Muscle of leg (tissue), 11 donors: ENCODE data around the gene EIF3C. TPM values are rescaled to one million over a fixed set of nuclear protein-coding genes. Genes with fewer than 3 reads are reported as not detected.
"Not testable (repeated sequence)": the region's sequence is repeated elsewhere in the genome, so short reads cannot be mapped to it uniquely, and the experiment has no call there.

ENCODE experiments used
- DNase-seq: peaks from one replicate; pipeline ENCODE4 v3.0.0; 2013
- H3K27ac ChIP-seq: one replicate; pipeline ENCODE4 v1.5.1; 2013; ENCODE audit warnings: mild to moderate bottlenecking, low read length, control low read depth
- H3K27me3 ChIP-seq: one replicate; pipeline ENCODE4 v1.6.1; 2013; ENCODE audit warnings: low read length; ENCODE audit not compliant: control insufficient read depth, insufficient read depth
- H3K36me3 ChIP-seq: one replicate; pipeline ENCODE4 v1.6.1; 2013; ENCODE audit warnings: low read length; ENCODE audit not compliant: control insufficient read depth, insufficient read depth
- H3K4me1 ChIP-seq: one replicate; pipeline ENCODE4 v1.6.1; 2013; ENCODE audit warnings: low read length; ENCODE audit not compliant: control insufficient read depth, insufficient read depth
- H3K4me3 ChIP-seq: one replicate; pipeline ENCODE4 v1.5.1; 2013; ENCODE audit warnings: low read length, control low read depth
- H3K9me3 ChIP-seq: replicated peaks from 2 replicates; pipeline ENCODE4 v1.6.1; 2013; ENCODE audit warnings: low read depth, low read length; ENCODE audit not compliant: control insufficient read depth
- WGBS: methylation state at CpG from one replicate; pipeline ENCODE4 v1.1.5; 2013; ENCODE audit warnings: missing lambda C conversion rate; ENCODE audit not compliant: insufficient coverage; 5-methylcytosine and 5-hydroxymethylcytosine counted together
- polyA plus RNA-seq, 8 donors: library from polyadenylated mRNA; unstranded; fragments of 120-200 nt; gene quantifications; one replicate each; pipeline versions ENCODE4 v1.2.1 to v1.2.3, GENCODE V29; 2013; ENCODE audit warnings: inconsistent platforms in 1 of 8, low replicate concordance in 1 of 8; ENCODE audit not compliant: insufficient read length in 8 of 8, insufficient read depth in 1 of 8
- total RNA-seq: library from RNA; stranded (reverse); fragments of 120-200 nt; gene quantifications from one replicate; pipeline ENCODE4 v1.2.4, GENCODE V29; 2013

Gene EIF3C
- total and polyA plus RNA-seq, 9 donors: 242 to 462 (median 343) TPM

DNA sequence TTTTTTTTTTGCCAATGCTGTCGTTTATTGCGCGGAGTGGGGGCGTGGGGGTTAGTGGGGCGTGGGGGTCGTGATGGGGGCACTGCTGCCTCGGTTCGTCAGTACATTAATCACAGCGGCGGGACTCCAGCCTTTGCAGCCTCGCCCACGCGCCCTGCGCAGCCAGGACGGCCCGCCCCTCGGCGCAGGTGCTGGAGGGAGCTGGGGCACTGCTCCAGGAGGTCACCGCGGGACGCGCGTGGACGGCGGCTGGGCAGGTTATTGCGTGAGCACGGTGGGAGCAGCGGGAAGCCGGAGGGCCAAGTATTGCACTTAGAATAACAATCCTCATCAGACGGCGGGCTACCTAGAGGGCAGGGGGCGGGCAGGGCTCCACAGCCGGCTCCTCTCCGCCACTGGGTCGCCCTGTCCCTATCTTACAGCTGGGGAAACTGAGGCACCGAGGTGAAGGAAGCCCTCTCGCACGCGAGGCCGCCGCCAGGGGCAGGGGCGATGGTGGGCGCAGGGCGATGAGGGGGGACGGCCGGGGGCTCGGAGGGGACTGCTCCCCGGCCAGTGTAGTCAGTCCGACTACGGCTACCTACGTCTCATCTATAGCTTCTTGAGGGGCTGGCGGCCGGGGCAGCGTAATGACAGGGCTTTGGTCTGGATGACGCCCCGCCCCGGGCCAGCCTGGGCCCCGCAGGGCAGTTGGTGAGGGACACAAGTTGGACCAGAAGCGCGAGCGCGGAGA, 35.5 kb downstream of the EIF3C start:
- not testable (repeated sequence) for H3K36me3 ChIP-seq, H3K9me3 ChIP-seq, DNase-seq, H3K4me3 ChIP-seq, H3K27me3 ChIP-seq, H3K4me1 ChIP-seq, H3K27ac ChIP-seq
- no CpG with 5 or more reads among the region's 62 CpGs for WGBS

DNA sequence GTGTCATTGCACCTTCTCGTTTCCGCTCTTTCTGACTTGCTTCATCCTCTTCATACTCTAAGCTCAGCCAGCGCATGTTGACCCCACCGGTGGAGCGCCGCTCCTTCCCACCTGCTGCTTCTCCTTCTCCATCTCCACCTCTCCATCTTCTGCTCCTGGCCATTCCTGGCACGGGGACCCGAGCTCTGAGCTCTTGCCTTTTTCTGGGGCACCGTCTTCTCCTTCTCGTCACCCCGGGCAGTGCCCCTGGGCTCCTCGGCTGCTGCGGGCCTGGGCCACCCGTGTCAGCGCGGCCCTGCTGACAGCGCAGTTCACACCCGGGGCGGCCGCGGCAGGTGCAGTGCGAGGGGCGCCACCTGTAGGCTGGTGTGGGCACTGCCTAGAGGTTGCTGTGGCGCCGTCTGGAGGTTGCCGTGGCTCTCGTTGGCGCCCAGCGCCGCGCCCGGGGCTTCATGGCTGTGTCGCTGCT, 38.8 kb downstream of the EIF3C start:
- H3K4me3 ChIP-seq, H3K27me3 ChIP-seq, H3K4me1 ChIP-seq, H3K27ac ChIP-seq, H3K9me3 ChIP-seq, H3K36me3 ChIP-seq, DNase-seq: not testable (repeated sequence)
- 7% methylated on average over 3 of the region's 33 CpGs for WGBS

DNA sequence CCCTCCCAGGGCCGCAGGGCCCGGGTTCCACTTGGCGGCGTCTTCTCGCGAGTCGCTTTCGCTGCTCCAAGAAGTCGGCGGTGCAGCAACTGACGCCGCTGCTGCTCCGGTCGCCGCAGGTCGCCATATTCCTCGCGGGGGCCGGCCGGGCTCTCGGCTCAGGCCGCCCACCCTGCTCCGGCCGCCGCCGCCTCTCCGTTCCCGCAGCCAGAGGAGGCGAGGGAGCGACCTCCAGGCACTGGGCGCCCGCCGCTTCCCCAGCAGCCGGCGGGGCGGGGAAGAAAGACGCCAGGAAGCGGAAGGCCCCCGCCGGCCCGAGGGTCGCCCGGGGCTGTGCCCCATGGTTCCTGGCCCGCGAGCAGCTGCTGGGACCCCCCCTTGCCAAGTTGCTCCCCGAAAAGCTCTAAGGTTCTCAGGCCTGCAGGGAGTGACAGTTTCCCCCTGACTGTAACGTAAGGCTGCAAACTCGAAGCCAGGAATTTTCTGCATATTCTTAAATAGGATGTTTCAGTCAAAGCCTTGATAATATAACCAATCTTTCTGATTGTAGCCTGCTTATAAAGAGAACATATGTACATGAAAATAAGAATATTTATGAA, 39.3 kb downstream of the EIF3C start:
- H3K4me1 ChIP-seq, H3K27ac ChIP-seq, H3K36me3 ChIP-seq, H3K9me3 ChIP-seq, H3K4me3 ChIP-seq, DNase-seq, H3K27me3 ChIP-seq: not testable (repeated sequence)
- no CpG with 5 or more reads among the region's 48 CpGs for WGBS

DNA sequence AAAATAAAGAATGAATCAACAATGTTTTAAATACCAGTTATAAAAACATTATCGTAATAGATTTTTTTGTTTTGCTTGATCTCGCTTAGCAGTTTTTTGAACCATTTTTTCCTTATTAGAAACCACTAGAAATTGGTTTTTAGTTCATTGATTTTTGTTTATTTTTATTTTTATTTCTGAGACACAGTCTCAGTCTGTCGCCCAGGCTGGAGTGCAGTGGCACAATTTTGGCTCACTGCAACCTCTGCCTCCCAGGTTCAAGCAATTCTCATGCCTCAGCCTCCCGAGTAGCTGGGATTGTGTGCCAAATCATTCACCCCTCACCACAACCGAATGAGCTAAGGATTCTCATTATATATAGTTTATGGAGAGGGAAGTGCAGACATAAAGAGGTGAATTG, 40.2 kb downstream of the EIF3C start, which contains the start of gene NPIPB9:
Gene NPIPB9, plus strand, starts transcription at position 301 of the 400 bp plus-strand sequence.
- not testable (repeated sequence) for H3K27ac ChIP-seq, H3K9me3 ChIP-seq, H3K4me1 ChIP-seq, H3K36me3 ChIP-seq, H3K27me3 ChIP-seq, H3K4me3 ChIP-seq, DNase-seq
- no CpG with 5 or more reads among the region's 5 CpGs for WGBS

DNA sequence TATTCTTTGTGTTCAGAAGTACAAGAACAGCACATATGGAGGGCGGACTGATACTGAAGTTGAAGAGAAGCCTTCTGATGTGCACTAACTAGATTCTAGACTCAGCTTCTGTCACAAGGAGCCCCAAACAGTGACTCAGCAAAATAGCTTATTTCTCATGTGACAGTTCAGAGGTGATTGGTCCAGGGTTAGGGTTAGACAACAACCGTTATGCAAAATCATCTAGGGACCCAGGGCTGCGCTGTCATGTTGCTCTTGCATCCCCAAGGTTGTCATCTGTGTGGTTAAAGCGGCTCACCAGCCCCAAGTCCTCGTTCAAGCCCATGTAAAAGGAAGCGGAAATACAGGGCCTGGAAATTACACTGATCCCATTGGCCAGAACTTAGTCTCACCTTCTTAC, 70.4 kb downstream of the EIF3C start:
- H3K36me3 ChIP-seq: not testable (repeated sequence)
- no CpG with 5 or more reads among the region's 6 CpGs for WGBS

DNA sequence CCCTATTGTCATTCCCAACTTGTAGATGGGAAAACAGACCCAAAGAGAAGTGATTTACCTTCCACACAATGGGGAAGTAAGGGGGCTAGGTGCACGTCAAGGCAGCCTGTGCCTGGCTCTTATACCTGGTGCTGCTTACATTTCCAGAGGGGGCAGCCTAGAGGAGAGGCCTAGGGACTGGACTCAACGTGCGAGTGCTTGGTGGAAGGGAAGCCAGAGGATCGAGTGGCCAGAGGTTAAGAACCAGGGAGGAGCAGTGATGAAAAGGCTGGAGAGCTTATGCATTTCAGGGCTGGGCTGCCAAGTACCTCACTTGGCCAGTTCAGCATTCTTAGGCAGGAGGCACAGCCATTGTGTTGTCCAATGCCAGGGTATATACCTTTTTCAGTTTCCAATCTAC, 71.1 kb downstream of the EIF3C start:
- H3K27ac ChIP-seq, H3K36me3 ChIP-seq, H3K9me3 ChIP-seq, H3K4me1 ChIP-seq, H3K27me3 ChIP-seq, DNase-seq, H3K4me3 ChIP-seq: not testable (repeated sequence)
- no CpG with 5 or more reads among the region's 4 CpGs for WGBS

More for the DNA sequence above, 70.4 kb downstream of the EIF3C start:
- not testable (repeated sequence) for H3K4me3 ChIP-seq, H3K9me3 ChIP-seq, H3K4me1 ChIP-seq, DNase-seq, H3K27ac ChIP-seq, H3K27me3 ChIP-seq

Other genes with a start within 250 kb of the EIF3C start
- not detected for gene NPIPB7, start 239.1 kb upstream of the EIF3C start, total RNA-seq
- under 1 TPM in 4 of 8 donors, not detected in 4; 0.19 to 0.59 (median 0.30) TPM for gene NPIPB7, start 239.1 kb upstream of the EIF3C start, polyA plus RNA-seq
- 5.1 TPM for gene CLN3, start 219.4 kb upstream of the EIF3C start, total RNA-seq
- 10 to 100 TPM; 11.9 to 21.0 (median 16.7) TPM for gene CLN3, start 219.4 kb upstream of the EIF3C start, polyA plus RNA-seq
- gene APOBR, start 216.8 kb upstream of the EIF3C start, total RNA-seq: 0.18 TPM
- gene APOBR, start 216.8 kb upstream of the EIF3C start, polyA plus RNA-seq: 1 to 10 TPM in 5 of 8 donors, under 1 TPM in 3; 0.77 to 1.5 (median 1.1) TPM
- gene IL27, start 204.6 kb upstream of the EIF3C start, total RNA-seq: not detected
- gene IL27, start 204.6 kb upstream of the EIF3C start, polyA plus RNA-seq: 1 to 10 TPM in 1 of 8 donors, not detected in 7; 1.0 TPM
- 40.3 TPM for gene NUPR1, start 172.5 kb upstream of the EIF3C start, total RNA-seq
- gene NUPR1, start 172.5 kb upstream of the EIF3C start, polyA plus RNA-seq: 10 to 100 TPM; 27.1 to 56.7 (median 38.6) TPM
- gene SGF29, start 157.5 kb upstream of the EIF3C start, total RNA-seq: 20.3 TPM
- gene SGF29, start 157.5 kb upstream of the EIF3C start, polyA plus RNA-seq: 10 to 100 TPM; 14.7 to 22.9 (median 17.3) TPM
- 0.58 TPM for gene SULT1A2, start 114.4 kb upstream of the EIF3C start, total RNA-seq
- 1 to 10 TPM in 2 of 8 donors, under 1 TPM in 6; 0.43 to 1.1 (median 0.92) TPM for gene SULT1A2, start 114.4 kb upstream of the EIF3C start, polyA plus RNA-seq
- 32.3 TPM for gene SULT1A1, start 101.4 kb upstream of the EIF3C start, total RNA-seq
- gene SULT1A1, start 101.4 kb upstream of the EIF3C start, polyA plus RNA-seq: 10 to 100 TPM in 6 of 8 donors, 1 to 10 TPM in 2; 5.9 to 27.4 (median 13.1) TPM
- gene NPIPB8, start 73.4 kb upstream of the EIF3C start, total RNA-seq: 0.71 TPM
- gene NPIPB8, start 73.4 kb upstream of the EIF3C start, polyA plus RNA-seq: 1 to 10 TPM in 1 of 8 donors, under 1 TPM in 6, not detected in 1; 0.06 to 1.4 (median 0.55) TPM
- 1.2 TPM for gene NPIPB9, start 40.3 kb downstream of the EIF3C start, total RNA-seq
- 1 to 10 TPM in 3 of 8 donors, under 1 TPM in 5; 0.49 to 2.8 (median 0.85) TPM for gene NPIPB9, start 40.3 kb downstream of the EIF3C start, polyA plus RNA-seq
- gene ATXN2L, start 111.5 kb downstream of the EIF3C start, total RNA-seq: 27.1 TPM
- gene ATXN2L, start 111.5 kb downstream of the EIF3C start, polyA plus RNA-seq: 100 to 1,000 TPM in 2 of 8 donors, 10 to 100 TPM in 6; 66.4 to 107 (median 87.2) TPM
- 87.9 TPM for gene TUFM, start 134.9 kb downstream of the EIF3C start, total RNA-seq
- gene TUFM, start 134.9 kb downstream of the EIF3C start, polyA plus RNA-seq: 100 to 1,000 TPM; 151 to 193 (median 163) TPM
- gene SH2B1, start 152.4 kb downstream of the EIF3C start, total RNA-seq: 22.3 TPM
- 10 to 100 TPM; 33.6 to 55.8 (median 47.6) TPM for gene SH2B1, start 152.4 kb downstream of the EIF3C start, polyA plus RNA-seq
- gene ATP2A1, start 167.0 kb downstream of the EIF3C start, total RNA-seq: 280 TPM
- gene ATP2A1, start 167.0 kb downstream of the EIF3C start, polyA plus RNA-seq: 100 to 1,000 TPM; 168 to 587 (median 468) TPM
- gene RABEP2, start 213.8 kb downstream of the EIF3C start, total RNA-seq: 11.6 TPM
- 10 to 100 TPM; 13.1 to 19.3 (median 15.5) TPM for gene RABEP2, start 213.8 kb downstream of the EIF3C start, polyA plus RNA-seq
- 0.13 TPM for gene CD19, start 220.5 kb downstream of the EIF3C start, total RNA-seq
- under 1 TPM; 0.12 to 0.85 (median 0.31) TPM for gene CD19, start 220.5 kb downstream of the EIF3C start, polyA plus RNA-seq
- 14.2 TPM for gene NFATC2IP, start 239.5 kb downstream of the EIF3C start, total RNA-seq
- 10 to 100 TPM; 12.7 to 35.8 (median 20.0) TPM for gene NFATC2IP, start 239.5 kb downstream of the EIF3C start, polyA plus RNA-seq